HEK293T (cell line): Measurements from ENCODE around the gene NEIL3.

Source experiments
- BHLHE40 ChIP-seq: fragments of 450-650 bp; IDR thresholded peaks from 2 replicates; pipeline ENCODE4 v1.6.1; 2016; ENCODE audit warnings: mild to moderate bottlenecking, moderate library complexity, borderline replicate concordance
- ELF4 ChIP-seq: fragments of 450-650 bp; IDR thresholded peaks from 2 replicates; pipeline ENCODE4 v1.6.1; 2017; ENCODE audit warnings: antibody characterized with exemption
- FOXK2 ChIP-seq: fragments of 450-650 bp; IDR thresholded peaks from 2 replicates; pipeline ENCODE4 v1.6.1; 2016; ENCODE audit warnings: mild to moderate bottlenecking
- HDGF ChIP-seq: fragments of 450-650 bp; IDR thresholded peaks from 2 replicates; pipeline ENCODE4 v1.6.1; 2017; ENCODE audit warnings: antibody characterized with exemption, borderline replicate concordance
- L3MBTL2 ChIP-seq: fragments of 450-650 bp; conservative IDR thresholded peaks from 2 replicates; pipeline ENCODE4 v1.6.1; 2016; ENCODE audit warnings: mild to moderate bottlenecking
- NFRKB ChIP-seq: fragments of 450-650 bp; IDR thresholded peaks from 2 replicates; pipeline ENCODE4 v1.6.1; 2016; ENCODE audit warnings: mild to moderate bottlenecking, moderate library complexity
- SP1 ChIP-seq: fragments of 450-650 bp; IDR thresholded peaks from 2 replicates; pipeline ENCODE4 v1.6.1; 2017
- SUZ12 ChIP-seq: fragments of 450-650 bp; IDR thresholded peaks from 2 replicates; pipeline ENCODE4 v1.6.1; 2016; ENCODE audit warnings: mild to moderate bottlenecking
- ZNF384 ChIP-seq: fragments of 450-650 bp; IDR thresholded peaks from 2 replicates; pipeline ENCODE4 v1.6.1; 2016

GRCh38 chr4:177369372-177369771 is 59.7 kb downstream of the NEIL3 start:
- TF ChIP-seq NFRKB (no peak), SUZ12 (no peak), HDGF (no peak), SP1 (no peak), ZNF384 (no peak), FOXK2 (no peak), BHLHE40 (no peak), ELF4 (no peak), L3MBTL2 (no peak)
